ENCODE measurements around the gene HHATL.
"Not testable (repeated sequence)": the region's sequence is repeated elsewhere in the genome, so short reads cannot be mapped to it uniquely, and the experiment has no call there.

HHATL gene

GRCh38 chr3:42734263-42734860 is 31.8 kb upstream of the HHATL start:
- DNase-seq (ENCODE audit: low spot score), result no peak

GRCh38 chr3:42733501-42734262 is 31.1 kb upstream of the HHATL start:
- peak; percentile 95 for DNase-seq (ENCODE audit: low spot score)

GRCh38 chr3:42732829-42733459 is 30.3 kb upstream of the HHATL start:
- DNase-seq (ENCODE audit: low spot score), result no peak

- DNase-seq (ENCODE audit: low spot score), result peak; percentile 98
These were observed 29.7 kb upstream of the HHATL start for GRCh38 chr3:42732196-42732828.

GRCh38 chr3:42731476-42732195 is 29.0 kb upstream of the HHATL start:
- DNase-seq (ENCODE audit: low spot score), result no peak

GRCh38 chr3:42730706-42731420 is 28.3 kb upstream of the HHATL start:
- DNase-seq (ENCODE audit: low spot score), result no peak

- DNase-seq (ENCODE audit: low spot score), result no peak
These were observed 27.7 kb upstream of the HHATL start for GRCh38 chr3:42730294-42730693.

GRCh38 chr3:42729404-42730145 is 27.0 kb upstream of the HHATL start:
- DNase-seq (ENCODE audit: low spot score), result no peak

- DNase-seq (ENCODE audit: low spot score), result no peak
These were observed 26.2 kb upstream of the HHATL start for GRCh38 chr3:42728668-42729364.

GRCh38 chr3:42728056-42728455 is 25.5 kb upstream of the HHATL start:
- peak; percentile 81 for DNase-seq (ENCODE audit: low spot score)

- peak; percentile 87 for DNase-seq (ENCODE audit: low spot score)
These were observed 22.9 kb upstream of the HHATL start for GRCh38 chr3:42725454-42725853.

- no peak for DNase-seq (ENCODE audit: low spot score)
These were observed 20.6 kb upstream of the HHATL start for GRCh38 chr3:42723219-42723618.

- DNase-seq (ENCODE audit: low spot score), result not testable (repeated sequence)
These were observed 19.8 kb upstream of the HHATL start for GRCh38 chr3:42722442-42722841.

- peak; percentile 83 for DNase-seq (ENCODE audit: low spot score)
These were observed 19.1 kb upstream of the HHATL start for GRCh38 chr3:42721690-42722089.

GRCh38 chr3:42720126-42720525 is 17.5 kb upstream of the HHATL start:
- no peak for DNase-seq (ENCODE audit: low spot score)

- no peak for DNase-seq (ENCODE audit: low spot score)
These were observed 16.4 kb upstream of the HHATL start for GRCh38 chr3:42719002-42719401.

GRCh38 chr3:42718338-42718737 is 15.7 kb upstream of the HHATL start:
- DNase-seq (ENCODE audit: low spot score), result no peak

- DNase-seq (ENCODE audit: low spot score), result no peak
These were observed 14.7 kb upstream of the HHATL start for GRCh38 chr3:42717306-42717705.

- no peak for DNase-seq (ENCODE audit: low spot score)
These were observed 11.7 kb upstream of the HHATL start for GRCh38 chr3:42714171-42714852.

- DNase-seq (ENCODE audit: low spot score), result no peak
These were observed 11.1 kb upstream of the HHATL start for GRCh38 chr3:42713747-42714146.

Measured in Ammon's horn (tissue), 1 donor.